CD4-positive, alpha-beta T cell (primary cell): Measurements from ENCODE around the gene PGBD5. TPM values are rescaled to one million over a fixed set of nuclear protein-coding genes. Genes with fewer than 3 reads are reported as not detected.

Experiments
- ATAC-seq: fragments of 200-7000 bp; cut with Tn5 transposase; one replicate; pipeline ENCODE4 v1.10.0; 2022; ENCODE audit warnings: mild to moderate bottlenecking; ENCODE audit not compliant: poor library complexity
- CTCF ChIA-PET: fragments of 350-600 bp; sonication (Branson Sonifier 250); formaldehyde crosslinking; loops from one replicate; lab custom pipeline; 2021; ENCODE audit warnings: antibody characterized with exemption, inconsistent platforms; lab: Charles Lee
- POLR2A ChIA-PET: fragments of 350-600 bp; sonication (Branson Sonifier 250); formaldehyde crosslinking; loops from one replicate; lab custom pipeline; 2021; ENCODE audit warnings: antibody characterized with exemption, inconsistent platforms; lab: Charles Lee
- DNase-seq, 14 experiments: peaks; one replicate each; pipeline ENCODE4 v3.0.0-alpha.2; 2013 to 2020; ENCODE audit warnings: mixed read lengths in 2 of 14
- H3K27ac ChIP-seq, 2 donors: one replicate each; pipeline versions ENCODE4 v1.5.1 to v1.7.0; 2013; ENCODE audit warnings: low read length in 2 of 2, low read depth in 1 of 2, mild to moderate bottlenecking in 1 of 2
- H3K27me3 ChIP-seq, 2 experiments: 1 replicate in 1 of 2; 2 replicates in 1 of 2; pipeline versions ENCODE4 v1.6.1 to v1.7.0; 2013; ENCODE audit warnings: low read length in 2 of 2, control low read depth in 1 of 2, mild to moderate bottlenecking in 1 of 2, moderate library complexity in 1 of 2; ENCODE audit not compliant: insufficient read depth in 2 of 2, control insufficient read depth in 1 of 2
- H3K36me3 ChIP-seq: one replicate; pipeline ENCODE4 v1.6.1; 2013; ENCODE audit warnings: low read length, control low read depth; ENCODE audit not compliant: insufficient read depth
- H3K4me1 ChIP-seq: one replicate; pipeline ENCODE4 v1.6.1; 2013; ENCODE audit warnings: low read length, control low read depth; ENCODE audit not compliant: insufficient read depth
- H3K4me3 ChIP-seq: one replicate; pipeline ENCODE4 v1.5.1; 2013; ENCODE audit warnings: mild to moderate bottlenecking, low read length, moderate library complexity
- H3K9me3 ChIP-seq, 2 experiments: 1 replicate in 1 of 2; 2 replicates in 1 of 2; pipeline versions ENCODE4 v1.6.1 to v1.7.0; 2013; ENCODE audit warnings: low read length in 2 of 2, mild to moderate bottlenecking in 2 of 2, control low read depth in 1 of 2, moderate library complexity in 1 of 2; ENCODE audit not compliant: control insufficient read depth in 1 of 2, insufficient read depth in 1 of 2
- H3K27ac Mint-ChIP-seq: one replicate; pipeline ENCODE4 v1.8.0; 2020; ENCODE audit warnings: mixed read lengths
- H3K27me3 Mint-ChIP-seq: one replicate; pipeline ENCODE4 v1.8.0; 2021; ENCODE audit warnings: mixed read lengths
- H3K36me3 Mint-ChIP-seq: one replicate; pipeline ENCODE4 v1.8.0; 2021; ENCODE audit warnings: low read depth, mixed read lengths
- H3K4me1 Mint-ChIP-seq: one replicate; pipeline ENCODE4 v1.8.0; 2021; ENCODE audit warnings: low read depth, mixed read lengths
- H3K4me3 Mint-ChIP-seq: one replicate; pipeline ENCODE4 v1.8.0; 2020; ENCODE audit warnings: mild to moderate bottlenecking, mixed read lengths
- H3K9me3 Mint-ChIP-seq: one replicate; pipeline ENCODE4 v1.8.0; 2020; ENCODE audit warnings: mixed read lengths
- intact Hi-C, 2 experiments: fragments of 100-400 bp; cut with DNase I in 1 of 2; cut with micrococcal nuclease in 1 of 2; formaldehyde crosslinking; loops; one replicate each; pipeline versions ENCODE4 v1.15.1 to v1.9.0; 2023 to 2025; cut with DNase I, micrococcal nuclease
- total RNA-seq, 174 experiments: library from RNA in 2 of 174; stranded (reverse) in 2 of 174; gene quantifications; one replicate each; pipeline ENCODE4 v1.2.3 and lab custom pipeline; 2021 to 2026
- TF ChIP-seq, protein P1 (sequence below): fragments of 200-600 bp; IDR thresholded peaks from one replicate; pipeline ENCODE4 v1.8.0; 2022; ENCODE audit warnings: antibody characterized with exemption, mild to moderate bottlenecking

The PGBD5 gene
- total RNA-seq, 2 experiments from 2014 or later = not detected

DNA sequence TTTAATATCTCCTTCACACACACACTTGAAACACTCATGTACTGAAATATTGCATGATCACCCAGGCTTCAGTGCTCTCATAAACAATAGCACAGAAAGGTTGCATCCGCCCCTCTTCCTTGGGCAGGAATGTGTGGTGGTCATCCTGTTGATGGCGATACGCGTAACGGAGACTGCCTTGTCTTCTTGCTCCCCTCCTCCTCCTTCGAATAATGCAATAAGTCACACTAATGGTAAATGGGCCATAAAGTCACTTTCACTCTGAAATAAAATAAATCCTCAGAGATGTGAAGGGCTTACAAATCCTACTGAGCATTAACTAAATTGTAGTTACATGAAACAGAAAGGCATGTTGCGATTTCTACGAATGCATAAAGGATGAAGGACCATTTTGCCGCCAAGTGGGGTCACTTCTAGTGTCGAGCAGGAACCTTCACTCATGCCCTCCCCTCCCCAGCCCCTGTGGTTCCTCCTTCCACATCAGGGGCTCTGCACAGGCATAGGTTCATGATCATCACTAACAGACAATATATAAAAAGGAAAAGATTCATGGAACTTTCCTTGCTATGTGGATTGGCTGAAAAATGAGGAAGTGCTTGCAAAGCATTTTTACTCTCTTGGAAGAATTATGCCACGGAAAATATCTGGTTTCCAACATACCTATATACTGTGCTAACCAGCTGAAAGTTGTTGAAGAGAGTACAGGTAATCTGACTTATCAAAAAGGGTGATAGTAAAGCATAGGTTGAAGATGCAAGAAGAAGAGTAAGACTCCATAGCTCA, 1.2 kb upstream of the PGBD5 start:
- no peak overlapping the region for H3K27ac Mint-ChIP-seq
- H3K27me3 Mint-ChIP-seq = peaks cover 48% of the 10 kb centered on the region
- Histone ChIP-seq H3K27ac (no peak overlapping the region), H3K4me3 (no peak overlapping the region), H3K27me3 (peaks cover 47 to 59% of the 10 kb centered on the region in 2 experiments), H3K36me3 (no peaks in the 10 kb centered on the region), H3K4me1 (peaks cover 11% of the 10 kb centered on the region), H3K9me3 (peaks cover 0 to 10% of the 10 kb centered on the region in 2 experiments)
- TF ChIP-seq, protein P1, sequence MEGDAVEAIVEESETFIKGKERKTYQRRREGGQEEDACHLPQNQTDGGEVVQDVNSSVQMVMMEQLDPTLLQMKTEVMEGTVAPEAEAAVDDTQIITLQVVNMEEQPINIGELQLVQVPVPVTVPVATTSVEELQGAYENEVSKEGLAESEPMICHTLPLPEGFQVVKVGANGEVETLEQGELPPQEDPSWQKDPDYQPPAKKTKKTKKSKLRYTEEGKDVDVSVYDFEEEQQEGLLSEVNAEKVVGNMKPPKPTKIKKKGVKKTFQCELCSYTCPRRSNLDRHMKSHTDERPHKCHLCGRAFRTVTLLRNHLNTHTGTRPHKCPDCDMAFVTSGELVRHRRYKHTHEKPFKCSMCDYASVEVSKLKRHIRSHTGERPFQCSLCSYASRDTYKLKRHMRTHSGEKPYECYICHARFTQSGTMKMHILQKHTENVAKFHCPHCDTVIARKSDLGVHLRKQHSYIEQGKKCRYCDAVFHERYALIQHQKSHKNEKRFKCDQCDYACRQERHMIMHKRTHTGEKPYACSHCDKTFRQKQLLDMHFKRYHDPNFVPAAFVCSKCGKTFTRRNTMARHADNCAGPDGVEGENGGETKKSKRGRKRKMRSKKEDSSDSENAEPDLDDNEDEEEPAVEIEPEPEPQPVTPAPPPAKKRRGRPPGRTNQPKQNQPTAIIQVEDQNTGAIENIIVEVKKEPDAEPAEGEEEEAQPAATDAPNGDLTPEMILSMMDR = no peak
- peaks cover 7% of the 10 kb centered on the region for H3K4me1 Mint-ChIP-seq
- CTCF ChIA-PET = no interaction called here
- no peaks in the 10 kb centered on the region for H3K9me3 Mint-ChIP-seq
- DNase-seq = no peak
- H3K4me3 Mint-ChIP-seq = peak overlapping the region; percentile 74
- intact Hi-C loops = no loop called here
- no peak for ATAC-seq
- POLR2A ChIA-PET = no interaction called here
- H3K36me3 Mint-ChIP-seq = no peaks in the 10 kb centered on the region

DNA sequence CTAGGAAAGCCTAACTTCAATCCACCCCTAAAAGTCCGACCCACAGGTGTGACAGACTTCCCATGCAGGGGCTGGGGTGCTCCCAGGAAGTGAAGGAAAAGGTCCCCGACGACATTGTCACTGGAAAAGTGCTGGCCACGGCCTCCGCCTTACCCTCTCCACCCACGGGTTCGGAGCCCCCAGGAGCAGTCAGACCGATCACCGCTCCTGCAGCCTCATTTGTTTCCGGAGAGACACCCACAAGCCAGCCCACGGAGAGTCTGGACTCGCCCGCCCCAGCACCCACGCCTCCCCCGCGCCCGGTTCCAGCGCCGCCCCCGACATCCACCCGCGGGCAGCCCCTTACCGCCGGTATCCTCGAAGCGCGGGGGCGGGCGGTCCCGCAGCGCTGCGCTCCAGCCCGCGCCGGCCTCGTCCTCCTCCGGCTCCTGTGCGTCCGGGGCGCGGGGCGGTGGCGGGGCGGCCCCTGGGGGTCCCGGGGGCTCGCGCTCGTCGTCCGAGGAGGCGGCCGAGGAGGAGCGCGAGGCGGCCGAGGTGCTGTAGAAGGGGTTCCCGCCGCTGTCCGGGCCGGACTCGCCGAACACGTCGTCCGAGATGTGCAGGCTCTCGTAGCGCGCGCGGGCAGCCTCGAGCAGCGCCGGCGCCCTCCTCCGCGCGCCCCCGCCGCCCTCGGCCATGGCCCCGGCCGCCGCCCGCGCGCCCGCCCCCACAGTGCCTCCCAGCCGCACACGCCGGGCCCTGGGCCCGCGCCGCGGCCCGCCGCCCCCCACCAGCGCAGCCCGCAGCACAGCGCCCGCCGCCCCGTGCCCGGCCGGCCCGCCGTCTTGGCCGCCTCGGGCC, 660 bp downstream of the PGBD5 start:
- Histone ChIP-seq H3K4me3 (no peak overlapping the region), H3K9me3 (peaks cover 0 to 10% of the 10 kb centered on the region in 2 experiments), H3K36me3 (no peaks in the 10 kb centered on the region), H3K4me1 (peaks cover 11% of the 10 kb centered on the region), H3K27me3 (peaks cover 61 to 75% of the 10 kb centered on the region in 2 experiments), H3K27ac (no peak overlapping the region)
- no peak for ATAC-seq
- Mint-ChIP-seq H3K4me1 (peaks cover 7% of the 10 kb centered on the region), H3K9me3 (no peaks in the 10 kb centered on the region), H3K4me3 (peak overlapping the region; percentile 67), H3K36me3 (no peaks in the 10 kb centered on the region), H3K27me3 (peaks cover 65% of the 10 kb centered on the region), H3K27ac (no peak overlapping the region)
- POLR2A ChIA-PET = no interaction called here
- intact Hi-C loops = no loop called here
- no peak for DNase-seq
- TF ChIP-seq, protein P1 = no peak
- CTCF ChIA-PET = no interaction called here

DNA sequence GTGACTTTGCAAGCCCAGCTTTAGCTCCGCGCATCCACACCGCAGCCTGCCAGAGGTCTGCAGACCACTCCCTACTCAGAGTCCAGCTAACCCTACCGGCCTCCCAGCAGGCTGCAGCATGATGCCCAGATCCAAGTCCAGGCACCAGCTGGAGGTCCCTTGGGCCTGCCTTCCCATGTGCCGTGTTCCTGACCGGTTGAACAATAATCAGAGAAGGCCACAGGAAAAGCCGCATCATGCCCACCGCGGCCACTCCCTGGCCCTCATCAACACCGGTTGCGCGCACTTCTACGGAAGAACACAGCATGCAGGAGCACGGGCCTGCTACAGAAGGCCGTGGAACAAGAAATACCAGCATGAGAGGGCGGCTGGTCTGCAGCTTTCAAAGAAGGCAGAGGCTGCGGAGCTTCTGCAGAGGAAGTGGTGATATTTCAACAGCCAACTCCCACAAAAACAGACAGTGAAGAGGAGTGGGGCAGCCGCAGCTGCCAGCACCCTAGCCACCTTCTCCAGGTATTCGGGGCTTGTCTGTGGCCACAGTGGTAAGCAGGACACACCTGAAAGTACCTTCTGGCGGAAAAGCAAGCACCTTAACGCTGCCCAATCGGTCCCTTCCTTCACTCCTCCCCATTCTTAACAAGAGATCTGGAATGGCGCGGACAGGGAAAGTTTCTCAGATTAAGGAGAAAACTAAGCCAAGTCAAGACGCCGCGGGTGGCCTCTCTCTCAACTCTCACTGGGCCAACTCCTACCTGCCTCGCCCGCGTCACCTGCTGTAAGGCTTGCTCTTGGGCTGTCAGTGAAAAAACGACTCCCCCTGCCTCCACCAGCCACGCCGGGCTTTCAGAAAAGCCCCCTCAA, 1.5 kb downstream of the PGBD5 start:
- H3K27me3 Mint-ChIP-seq = peaks cover 74% of the 10 kb centered on the region
- Histone ChIP-seq H3K27me3 (peaks cover 61 to 75% of the 10 kb centered on the region in 2 experiments), H3K36me3 (no peaks in the 10 kb centered on the region), H3K27ac (no peak overlapping the region), H3K9me3 (peaks cover 0 to 13% of the 10 kb centered on the region in 2 experiments), H3K4me1 (peaks cover 11% of the 10 kb centered on the region), H3K4me3 (no peak overlapping the region)
- DNase-seq = no peak
- POLR2A ChIA-PET = no interaction called here
- H3K27ac Mint-ChIP-seq = no peak overlapping the region
- H3K4me3 Mint-ChIP-seq = peak overlapping the region; percentile 67
- CTCF ChIA-PET = no interaction called here
- intact Hi-C loops = no loop called here
- TF ChIP-seq, protein P1 = no peak
- H3K9me3 Mint-ChIP-seq = peaks cover 3% of the 10 kb centered on the region
- no peak for ATAC-seq
- H3K4me1 Mint-ChIP-seq = peaks cover 7% of the 10 kb centered on the region
- no peaks in the 10 kb centered on the region for H3K36me3 Mint-ChIP-seq
